Measurements from ENCODE around the gene PIM3. TPM values are rescaled to one million over a fixed set of nuclear protein-coding genes. Genes with fewer than 3 reads are reported as not detected.

Gene PIM3
- total RNA-seq, 2 donors from 2014 or later: 227 to 241 TPM

GRCh38 chr22:49951986-49952896 lies 8.3 kb upstream of the PIM3 start:
- ATAC-seq: no peak
- Mint-ChIP-seq H3K27ac (no peak overlapping the region), H3K36me3 (ENCODE audit: low read depth) (no peaks in the 10 kb centered on the region)

GRCh38 chr22:49953027-49953679 lies 7.4 kb upstream of the PIM3 start:
- Mint-ChIP-seq H3K4me1 (no peaks in the 10 kb centered on the region), H3K36me3 (ENCODE audit: low read depth) (no peaks in the 10 kb centered on the region), H3K27me3 (no peaks in the 10 kb centered on the region), H3K4me3 (no peak overlapping the region), H3K27ac (no peak overlapping the region)
- no peaks in the 10 kb centered on the region for H3K9me3 ChIP-seq (ENCODE audit: control insufficient read depth, low read length, poor library complexity, severe bottlenecking)
- ATAC-seq: no peak
- no peak for DNase-seq

More at GRCh38 chr22:49951986-49952896, 8.3 kb upstream of the PIM3 start:
- no peaks in the 10 kb centered on the region for H3K4me1 Mint-ChIP-seq
- H3K4me3 Mint-ChIP-seq: no peak overlapping the region
- DNase-seq: no peak
- no peaks in the 10 kb centered on the region for H3K27me3 Mint-ChIP-seq
- no peaks in the 10 kb centered on the region for H3K9me3 ChIP-seq (ENCODE audit: control insufficient read depth, low read length, poor library complexity, severe bottlenecking)

DNA sequence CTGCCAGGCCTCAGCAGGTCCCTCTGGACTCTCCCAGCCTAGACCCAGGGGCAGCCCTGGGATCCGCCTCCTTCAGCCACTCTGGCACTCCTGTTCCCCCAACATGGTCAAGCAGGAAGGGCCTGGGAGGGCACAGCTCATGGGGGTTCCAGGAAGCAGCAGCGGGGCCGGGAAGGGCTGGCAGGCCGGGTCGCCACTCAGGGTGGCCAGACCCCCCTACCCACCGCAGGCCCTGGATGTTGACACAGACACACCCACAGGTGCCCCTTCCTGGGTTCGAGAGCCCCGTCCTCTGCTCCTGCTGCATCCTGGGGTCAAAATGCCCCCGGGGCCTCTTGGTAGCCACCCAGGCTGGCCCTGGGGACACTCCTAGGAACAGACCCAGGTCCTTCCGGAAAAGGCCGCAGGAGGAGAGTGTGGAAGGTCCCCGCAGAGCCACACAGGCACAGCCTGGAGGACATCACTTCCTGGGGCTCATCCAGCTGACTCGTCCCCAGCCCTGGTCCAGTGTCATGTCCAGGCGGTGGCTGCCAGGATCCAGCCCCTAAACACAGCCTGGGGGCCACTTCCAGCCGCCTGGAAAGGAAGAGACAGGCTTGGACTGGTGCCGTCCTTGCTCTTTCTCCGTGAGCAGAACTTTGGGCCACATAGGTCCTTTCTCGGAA lies 6.8 kb upstream of the PIM3 start:
- Mint-ChIP-seq H3K36me3 (ENCODE audit: low read depth) (no peaks in the 10 kb centered on the region), H3K27ac (no peak overlapping the region), H3K27me3 (no peaks in the 10 kb centered on the region), H3K4me1 (peaks cover under 1% of the 10 kb centered on the region), H3K4me3 (no peak overlapping the region)
- ATAC-seq (no peak), DNase-seq (no peak)
- no peaks in the 10 kb centered on the region for H3K9me3 ChIP-seq (ENCODE audit: control insufficient read depth, low read length, poor library complexity, severe bottlenecking)

- Mint-ChIP-seq H3K27me3 (no peaks in the 10 kb centered on the region), H3K36me3 (ENCODE audit: low read depth) (no peaks in the 10 kb centered on the region), H3K27ac (no peak overlapping the region), H3K4me3 (no peak overlapping the region), H3K4me1 (peaks cover 5% of the 10 kb centered on the region)
- no peaks in the 10 kb centered on the region for H3K9me3 ChIP-seq (ENCODE audit: control insufficient read depth, low read length, poor library complexity, severe bottlenecking)
- DNase-seq (no peak), ATAC-seq (no peak)
These were observed 6.2 kb upstream of the PIM3 start for GRCh38 chr22:49954354-49954753.

- ATAC-seq (no peak), DNase-seq (no peak)
- no peaks in the 10 kb centered on the region for H3K9me3 ChIP-seq (ENCODE audit: control insufficient read depth, low read length, poor library complexity, severe bottlenecking)
- Mint-ChIP-seq H3K4me1 (peaks cover 8% of the 10 kb centered on the region), H3K27me3 (no peaks in the 10 kb centered on the region), H3K36me3 (ENCODE audit: low read depth) (no peaks in the 10 kb centered on the region), H3K27ac (no peak overlapping the region), H3K4me3 (no peak overlapping the region)
These were observed 5.5 kb upstream of the PIM3 start for GRCh38 chr22:49954991-49955580.

- DNase-seq (no peak), ATAC-seq (no peak)
- Mint-ChIP-seq H3K4me1 (peaks cover 8% of the 10 kb centered on the region), H3K27ac (no peak overlapping the region), H3K27me3 (no peaks in the 10 kb centered on the region), H3K36me3 (ENCODE audit: low read depth) (no peaks in the 10 kb centered on the region), H3K4me3 (no peak overlapping the region)
- H3K9me3 ChIP-seq (ENCODE audit: control insufficient read depth, low read length, poor library complexity, severe bottlenecking): no peaks in the 10 kb centered on the region
These were observed 4.8 kb upstream of the PIM3 start for GRCh38 chr22:49955581-49956417.

GRCh38 chr22:49956418-49956770 lies 4.2 kb upstream of the PIM3 start:
- H3K4me1 Mint-ChIP-seq: peaks cover 8% of the 10 kb centered on the region
- no peaks in the 10 kb centered on the region for H3K9me3 ChIP-seq (ENCODE audit: control insufficient read depth, low read length, poor library complexity, severe bottlenecking)
- H3K27me3 Mint-ChIP-seq: no peaks in the 10 kb centered on the region
- ATAC-seq: no peak
- no peak overlapping the region for H3K4me3 Mint-ChIP-seq
- no peak overlapping the region for H3K27ac Mint-ChIP-seq
- DNase-seq: no peak
- H3K36me3 Mint-ChIP-seq (ENCODE audit: low read depth): no peaks in the 10 kb centered on the region

- H3K9me3 ChIP-seq (ENCODE audit: control insufficient read depth, low read length, poor library complexity, severe bottlenecking): no peaks in the 10 kb centered on the region
- DNase-seq: no peak
These were observed 3.4 kb upstream of the PIM3 start for GRCh38 chr22:49956914-49957825.

DNA sequence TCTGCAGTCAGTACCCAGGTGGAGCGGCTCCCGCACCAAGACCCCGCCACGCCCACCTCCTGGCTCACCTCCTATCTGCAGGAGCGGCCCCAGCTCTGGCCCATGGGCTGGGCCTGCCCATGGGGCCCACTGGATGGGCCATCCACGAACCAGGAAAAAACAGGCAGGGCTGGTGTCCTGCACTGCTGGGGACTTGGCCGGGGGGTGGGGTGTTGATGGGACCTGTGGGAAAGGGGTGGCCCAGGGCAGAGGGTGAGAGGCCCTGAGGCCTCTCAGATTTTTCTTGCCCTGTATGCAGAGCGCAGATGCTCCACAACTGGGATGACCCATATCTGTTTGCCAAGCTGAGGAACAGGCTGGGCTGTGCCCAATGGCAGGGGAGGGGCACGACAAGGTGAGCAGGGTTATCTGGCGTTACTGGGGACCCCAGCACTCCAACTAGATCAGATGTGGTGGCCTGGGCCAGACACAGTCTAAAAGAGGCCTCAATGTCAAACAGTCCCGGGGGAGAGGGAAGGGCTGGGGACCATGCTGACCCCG lies 2.7 kb upstream of the PIM3 start:
- no peak for DNase-seq
- H3K27ac Mint-ChIP-seq: peak overlapping the region; percentile 21
- no peak overlapping the region for H3K4me3 Mint-ChIP-seq
- no peaks in the 10 kb centered on the region for H3K36me3 Mint-ChIP-seq (ENCODE audit: low read depth)
- ATAC-seq: no peak
- H3K9me3 ChIP-seq (ENCODE audit: control insufficient read depth, low read length, poor library complexity, severe bottlenecking): no peaks in the 10 kb centered on the region
- no peaks in the 10 kb centered on the region for H3K27me3 Mint-ChIP-seq
- H3K4me1 Mint-ChIP-seq: peaks cover 14% of the 10 kb centered on the region

More at GRCh38 chr22:49956914-49957825, 3.4 kb upstream of the PIM3 start:
- no peak overlapping the region for H3K4me3 Mint-ChIP-seq
- H3K36me3 Mint-ChIP-seq (ENCODE audit: low read depth): no peaks in the 10 kb centered on the region
- H3K27me3 Mint-ChIP-seq: no peaks in the 10 kb centered on the region
- H3K27ac Mint-ChIP-seq: no peak overlapping the region
- peaks cover 14% of the 10 kb centered on the region for H3K4me1 Mint-ChIP-seq
- no peak for ATAC-seq

DNA sequence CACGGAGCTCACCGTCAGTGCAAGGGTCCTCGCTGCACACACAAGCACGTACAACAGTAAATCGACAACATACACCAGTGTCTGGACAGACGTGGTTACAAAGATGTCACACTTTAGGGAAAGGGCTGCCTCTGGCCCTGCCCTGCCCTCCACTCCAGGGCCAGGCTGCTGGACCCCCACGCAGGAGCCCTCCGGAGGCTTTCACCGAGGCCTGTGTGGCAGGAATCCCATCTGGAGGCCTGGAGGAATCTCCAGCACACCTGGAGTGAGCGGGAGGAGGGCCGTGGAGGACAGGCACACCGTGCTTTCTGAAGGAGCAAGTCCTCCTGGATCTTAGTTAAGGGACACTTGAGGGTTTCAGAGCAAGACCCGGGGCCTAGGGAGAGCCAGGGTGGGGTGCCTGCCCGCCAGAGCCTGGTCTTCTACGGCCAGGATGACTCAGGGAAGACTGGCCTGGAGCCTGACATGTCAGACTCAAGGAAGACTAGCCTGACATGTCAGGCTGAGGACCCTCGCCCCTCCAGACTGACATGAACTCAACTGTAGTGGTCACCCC lies 2.1 kb upstream of the PIM3 start:
- H3K27me3 Mint-ChIP-seq: no peaks in the 10 kb centered on the region
- ATAC-seq: no peak
- peak overlapping the region; percentile 83 for H3K4me3 Mint-ChIP-seq

GRCh38 chr22:49958931-49959781 lies 1.4 kb upstream of the PIM3 start:
- Mint-ChIP-seq H3K27me3 (no peaks in the 10 kb centered on the region), H3K27ac (peak overlapping the region; percentile 69), H3K4me3 (peak overlapping the region; percentile 83), H3K36me3 (ENCODE audit: low read depth) (no peaks in the 10 kb centered on the region), H3K4me1 (peaks cover 20% of the 10 kb centered on the region)
- H3K9me3 ChIP-seq (ENCODE audit: control insufficient read depth, low read length, poor library complexity, severe bottlenecking): no peaks in the 10 kb centered on the region
- DNase-seq (no peak), ATAC-seq (no peak)

More for the DNA sequence above, 2.1 kb upstream of the PIM3 start:
- peaks cover 16% of the 10 kb centered on the region for H3K4me1 Mint-ChIP-seq
- no peaks in the 10 kb centered on the region for H3K36me3 Mint-ChIP-seq (ENCODE audit: low read depth)
- peak overlapping the region; percentile 69 for H3K27ac Mint-ChIP-seq
- no peaks in the 10 kb centered on the region for H3K9me3 ChIP-seq (ENCODE audit: control insufficient read depth, low read length, poor library complexity, severe bottlenecking)
- no peak for DNase-seq

Data from T-helper 17 cell (primary cell).